Measurements from ENCODE around the gene GSAP. TPM values are rescaled to one million over a fixed set of nuclear protein-coding genes. Genes with fewer than 3 reads are reported as not detected.

GSAP gene
- polyA plus RNA-seq, 1 of the 3 experiments (the other 2 are of a cell fraction), result 5.9 TPM

DNA sequence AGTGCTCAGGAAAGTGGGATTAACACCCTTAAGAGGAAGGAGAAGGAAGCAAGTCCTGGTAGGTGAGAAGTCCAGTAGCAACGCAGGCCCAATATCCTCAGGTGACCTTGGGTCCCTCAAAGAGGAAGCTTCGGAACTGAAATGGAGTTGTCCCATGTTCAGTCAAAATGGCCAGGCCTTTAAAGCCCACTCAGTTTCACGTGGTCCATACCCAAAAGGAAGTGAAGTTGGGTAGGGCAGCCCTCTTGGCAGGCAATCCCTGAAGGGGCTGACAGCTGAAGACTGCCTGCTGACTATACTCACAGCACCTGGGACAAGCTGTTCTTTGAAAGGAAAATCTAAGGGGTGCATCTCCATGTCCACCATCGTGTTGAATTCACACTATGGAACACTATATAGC, 3.0 kb downstream of the GSAP start:
- Histone ChIP-seq H3K9me2 (no peaks in the 10 kb centered on the region), H3K9ac (no peak overlapping the region), H4K20me1 (ENCODE audit: insufficient read depth) (no peaks in the 10 kb centered on the region), H3K4me3 (ENCODE audit: low read depth in 2 of 2, low read length in 1 of 2) (no peak overlapping the region), H3F3A (replicated peaks; ENCODE audit: insufficient read depth) (no peaks in the 10 kb centered on the region), H3K79me2 (ENCODE audit: insufficient read depth) (no peaks in the 10 kb centered on the region), H3K27ac (ENCODE audit: low read depth in 2 of 2, low read length in 1 of 2) (no peak overlapping the region), H3K36me3 (replicated peaks in 1 of 2; ENCODE audit: control insufficient read depth in 1 of 2, insufficient read depth in 2 of 2, low read length in 1 of 2) (no peaks in the 10 kb centered on the region), H3K4me2 (no peak overlapping the region), H3K9me3 (no peaks in the 10 kb centered on the region), H2AFZ (ENCODE audit: low read depth) (no peak overlapping the region), H3K27me3 (ENCODE audit: insufficient read depth) (no peaks in the 10 kb centered on the region), H3K4me1 (ENCODE audit: control insufficient read depth in 1 of 2, insufficient read depth in 2 of 2, low read depth in 1 of 2, low read length in 1 of 2) (peaks cover 0 to 12% of the 10 kb centered on the region in 2 experiments; a peak in 3 of 4 replicates)
- POLR2A ChIA-PET, result no interaction called here
- no peak for TF ChIP-seq FOXJ3 (CRISPR knock-in tag; IDR thresholded peaks at IDR 0.05)
- WGBS (ENCODE audit: low lambda C conversion rate), result 78% methylated on average over 4 of the region's 4 CpGs
- DNase-seq, result no peak
- CTCF ChIA-PET, result interaction anchor here (4.4 kb wide), 1 partner anchor 81 kb away, joined by 17 read pairs; no protein-coding TSS in a partner anchor

DNA sequence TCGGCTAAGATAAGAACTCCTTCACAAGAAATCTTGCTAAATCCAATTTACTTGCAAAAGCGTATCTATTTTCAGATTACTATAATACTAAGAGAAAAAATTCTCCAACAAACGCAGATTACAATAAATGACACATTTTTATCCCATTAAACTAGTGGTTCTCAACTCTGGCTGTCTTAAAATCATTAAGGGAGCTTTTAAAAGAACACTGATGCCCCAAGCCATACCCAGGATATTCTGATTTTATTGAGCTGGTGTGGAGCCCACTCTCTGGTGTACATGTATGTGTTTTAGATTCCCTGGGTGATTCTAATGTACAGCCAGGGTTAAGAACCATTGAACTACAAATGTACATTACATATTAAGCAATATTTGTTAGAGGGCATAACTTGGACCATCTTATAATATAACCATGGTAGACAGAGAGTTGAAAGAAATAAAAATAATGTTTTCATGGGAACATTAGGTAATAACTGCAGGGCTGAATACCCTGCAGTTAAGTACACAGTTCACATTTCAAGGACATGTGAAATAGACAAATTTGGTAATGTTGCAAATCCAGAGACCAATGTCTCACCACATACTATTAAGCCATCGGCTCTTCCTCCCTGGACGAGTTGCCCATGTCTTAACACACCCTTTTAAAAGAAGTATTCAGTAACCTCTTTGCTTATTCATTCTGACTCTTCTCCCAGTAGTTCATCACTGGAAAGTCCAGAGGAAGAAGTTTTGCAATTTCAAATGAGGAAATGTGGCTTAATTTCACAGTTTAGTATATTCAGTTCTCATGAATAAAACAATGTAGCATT, 6.2 kb downstream of the GSAP start:
- ChIA-PET CTCF (interaction anchor here (0.7 to 1.3 kb wide), 2 partner anchors 9 to 15 kb away, joined by 3 to 4 read pairs; no protein-coding TSS in a partner anchor), POLR2A (no interaction called here)
- H3K27me3 ChIP-seq (ENCODE audit: insufficient read depth), result no peaks in the 10 kb centered on the region
- no peak overlapping the region for H3K4me3 ChIP-seq (ENCODE audit: low read depth in 2 of 2, low read length in 1 of 2)
- H3F3A ChIP-seq (replicated peaks; ENCODE audit: insufficient read depth), result no peaks in the 10 kb centered on the region
- no peaks in the 10 kb centered on the region for H3K9me2 ChIP-seq
- H3K79me2 ChIP-seq (ENCODE audit: insufficient read depth), result no peaks in the 10 kb centered on the region
- no peak overlapping the region for H3K4me2 ChIP-seq
- no peaks in the 10 kb centered on the region for H4K20me1 ChIP-seq (ENCODE audit: insufficient read depth)
- DNase-seq, result no peak
- no peak overlapping the region for H3K27ac ChIP-seq (ENCODE audit: low read depth in 2 of 2, low read length in 1 of 2)
- 76% methylated on average over 5 of the region's 5 CpGs for WGBS (ENCODE audit: low lambda C conversion rate)
- H3K36me3 ChIP-seq (replicated peaks in 1 of 2; ENCODE audit: control insufficient read depth in 1 of 2, insufficient read depth in 2 of 2, low read length in 1 of 2), result no peaks in the 10 kb centered on the region
- H3K9me3 ChIP-seq, result no peaks in the 10 kb centered on the region
- no peaks in the 10 kb centered on the region; a peak in 1 of 4 replicates for H3K4me1 ChIP-seq (ENCODE audit: control insufficient read depth in 1 of 2, insufficient read depth in 2 of 2, low read depth in 1 of 2, low read length in 1 of 2)
- H3K9ac ChIP-seq, result no peak overlapping the region
- no peak overlapping the region for H2AFZ ChIP-seq (ENCODE audit: low read depth)
- TF ChIP-seq FOSL2 (IDR thresholded peaks at IDR 0.05; ENCODE audit: borderline replicate concordance, low read depth), result no peak
- TF ChIP-seq, protein P1, sequence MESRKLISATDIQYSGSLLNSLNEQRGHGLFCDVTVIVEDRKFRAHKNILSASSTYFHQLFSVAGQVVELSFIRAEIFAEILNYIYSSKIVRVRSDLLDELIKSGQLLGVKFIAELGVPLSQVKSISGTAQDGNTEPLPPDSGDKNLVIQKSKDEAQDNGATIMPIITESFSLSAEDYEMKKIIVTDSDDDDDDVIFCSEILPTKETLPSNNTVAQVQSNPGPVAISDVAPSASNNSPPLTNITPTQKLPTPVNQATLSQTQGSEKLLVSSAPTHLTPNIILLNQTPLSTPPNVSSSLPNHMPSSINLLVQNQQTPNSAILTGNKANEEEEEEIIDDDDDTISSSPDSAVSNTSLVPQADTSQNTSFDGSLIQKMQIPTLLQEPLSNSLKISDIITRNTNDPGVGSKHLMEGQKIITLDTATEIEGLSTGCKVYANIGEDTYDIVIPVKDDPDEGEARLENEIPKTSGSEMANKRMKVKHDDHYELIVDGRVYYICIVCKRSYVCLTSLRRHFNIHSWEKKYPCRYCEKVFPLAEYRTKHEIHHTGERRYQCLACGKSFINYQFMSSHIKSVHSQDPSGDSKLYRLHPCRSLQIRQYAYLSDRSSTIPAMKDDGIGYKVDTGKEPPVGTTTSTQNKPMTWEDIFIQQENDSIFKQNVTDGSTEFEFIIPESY (IDR thresholded peaks at IDR 0.05; ENCODE audit: borderline replicate concordance, low read depth), result no peak
- no peak for TF ChIP-seq RFX5 (IDR thresholded peaks at IDR 0.05; ENCODE audit: low read length)
- no peak for TF ChIP-seq POLR2AphosphoS5 (IDR thresholded peaks at IDR 0.05; ENCODE audit: low read depth, low read length)
- TF ChIP-seq, protein P2, sequence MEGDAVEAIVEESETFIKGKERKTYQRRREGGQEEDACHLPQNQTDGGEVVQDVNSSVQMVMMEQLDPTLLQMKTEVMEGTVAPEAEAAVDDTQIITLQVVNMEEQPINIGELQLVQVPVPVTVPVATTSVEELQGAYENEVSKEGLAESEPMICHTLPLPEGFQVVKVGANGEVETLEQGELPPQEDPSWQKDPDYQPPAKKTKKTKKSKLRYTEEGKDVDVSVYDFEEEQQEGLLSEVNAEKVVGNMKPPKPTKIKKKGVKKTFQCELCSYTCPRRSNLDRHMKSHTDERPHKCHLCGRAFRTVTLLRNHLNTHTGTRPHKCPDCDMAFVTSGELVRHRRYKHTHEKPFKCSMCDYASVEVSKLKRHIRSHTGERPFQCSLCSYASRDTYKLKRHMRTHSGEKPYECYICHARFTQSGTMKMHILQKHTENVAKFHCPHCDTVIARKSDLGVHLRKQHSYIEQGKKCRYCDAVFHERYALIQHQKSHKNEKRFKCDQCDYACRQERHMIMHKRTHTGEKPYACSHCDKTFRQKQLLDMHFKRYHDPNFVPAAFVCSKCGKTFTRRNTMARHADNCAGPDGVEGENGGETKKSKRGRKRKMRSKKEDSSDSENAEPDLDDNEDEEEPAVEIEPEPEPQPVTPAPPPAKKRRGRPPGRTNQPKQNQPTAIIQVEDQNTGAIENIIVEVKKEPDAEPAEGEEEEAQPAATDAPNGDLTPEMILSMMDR (IDR thresholded peaks at IDR 0.05), result no peak
- TF ChIP-seq, protein P3, sequence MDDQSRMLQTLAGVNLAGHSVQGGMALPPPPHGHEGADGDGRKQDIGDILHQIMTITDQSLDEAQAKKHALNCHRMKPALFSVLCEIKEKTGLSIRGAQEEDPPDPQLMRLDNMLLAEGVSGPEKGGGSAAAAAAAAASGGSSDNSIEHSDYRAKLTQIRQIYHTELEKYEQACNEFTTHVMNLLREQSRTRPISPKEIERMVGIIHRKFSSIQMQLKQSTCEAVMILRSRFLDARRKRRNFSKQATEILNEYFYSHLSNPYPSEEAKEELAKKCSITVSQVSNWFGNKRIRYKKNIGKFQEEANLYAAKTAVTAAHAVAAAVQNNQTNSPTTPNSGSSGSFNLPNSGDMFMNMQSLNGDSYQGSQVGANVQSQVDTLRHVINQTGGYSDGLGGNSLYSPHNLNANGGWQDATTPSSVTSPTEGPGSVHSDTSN (IDR thresholded peaks at IDR 0.05), result no peak
- TF ChIP-seq, protein P4, sequence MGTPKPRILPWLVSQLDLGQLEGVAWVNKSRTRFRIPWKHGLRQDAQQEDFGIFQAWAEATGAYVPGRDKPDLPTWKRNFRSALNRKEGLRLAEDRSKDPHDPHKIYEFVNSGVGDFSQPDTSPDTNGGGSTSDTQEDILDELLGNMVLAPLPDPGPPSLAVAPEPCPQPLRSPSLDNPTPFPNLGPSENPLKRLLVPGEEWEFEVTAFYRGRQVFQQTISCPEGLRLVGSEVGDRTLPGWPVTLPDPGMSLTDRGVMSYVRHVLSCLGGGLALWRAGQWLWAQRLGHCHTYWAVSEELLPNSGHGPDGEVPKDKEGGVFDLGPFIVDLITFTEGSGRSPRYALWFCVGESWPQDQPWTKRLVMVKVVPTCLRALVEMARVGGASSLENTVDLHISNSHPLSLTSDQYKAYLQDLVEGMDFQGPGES (IDR thresholded peaks at IDR 0.05; ENCODE audit: low read depth, low read length), result no peak
- TF ChIP-seq FOXJ3 (CRISPR knock-in tag; IDR thresholded peaks at IDR 0.05), result no peak
- TF ChIP-seq YY1 (IDR thresholded peaks at IDR 0.05; ENCODE audit: low read depth), result no peak
- TF ChIP-seq GABPA (IDR thresholded peaks at IDR 0.05; ENCODE audit: low read depth), result no peak
- TF ChIP-seq ELF1 (IDR thresholded peaks at IDR 0.05), result no peak
- TF ChIP-seq, protein P5, sequence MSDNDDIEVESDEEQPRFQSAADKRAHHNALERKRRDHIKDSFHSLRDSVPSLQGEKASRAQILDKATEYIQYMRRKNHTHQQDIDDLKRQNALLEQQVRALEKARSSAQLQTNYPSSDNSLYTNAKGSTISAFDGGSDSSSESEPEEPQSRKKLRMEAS (IDR thresholded peaks at IDR 0.05; ENCODE audit: low read depth), result no peak
- TF ChIP-seq, protein P6, sequence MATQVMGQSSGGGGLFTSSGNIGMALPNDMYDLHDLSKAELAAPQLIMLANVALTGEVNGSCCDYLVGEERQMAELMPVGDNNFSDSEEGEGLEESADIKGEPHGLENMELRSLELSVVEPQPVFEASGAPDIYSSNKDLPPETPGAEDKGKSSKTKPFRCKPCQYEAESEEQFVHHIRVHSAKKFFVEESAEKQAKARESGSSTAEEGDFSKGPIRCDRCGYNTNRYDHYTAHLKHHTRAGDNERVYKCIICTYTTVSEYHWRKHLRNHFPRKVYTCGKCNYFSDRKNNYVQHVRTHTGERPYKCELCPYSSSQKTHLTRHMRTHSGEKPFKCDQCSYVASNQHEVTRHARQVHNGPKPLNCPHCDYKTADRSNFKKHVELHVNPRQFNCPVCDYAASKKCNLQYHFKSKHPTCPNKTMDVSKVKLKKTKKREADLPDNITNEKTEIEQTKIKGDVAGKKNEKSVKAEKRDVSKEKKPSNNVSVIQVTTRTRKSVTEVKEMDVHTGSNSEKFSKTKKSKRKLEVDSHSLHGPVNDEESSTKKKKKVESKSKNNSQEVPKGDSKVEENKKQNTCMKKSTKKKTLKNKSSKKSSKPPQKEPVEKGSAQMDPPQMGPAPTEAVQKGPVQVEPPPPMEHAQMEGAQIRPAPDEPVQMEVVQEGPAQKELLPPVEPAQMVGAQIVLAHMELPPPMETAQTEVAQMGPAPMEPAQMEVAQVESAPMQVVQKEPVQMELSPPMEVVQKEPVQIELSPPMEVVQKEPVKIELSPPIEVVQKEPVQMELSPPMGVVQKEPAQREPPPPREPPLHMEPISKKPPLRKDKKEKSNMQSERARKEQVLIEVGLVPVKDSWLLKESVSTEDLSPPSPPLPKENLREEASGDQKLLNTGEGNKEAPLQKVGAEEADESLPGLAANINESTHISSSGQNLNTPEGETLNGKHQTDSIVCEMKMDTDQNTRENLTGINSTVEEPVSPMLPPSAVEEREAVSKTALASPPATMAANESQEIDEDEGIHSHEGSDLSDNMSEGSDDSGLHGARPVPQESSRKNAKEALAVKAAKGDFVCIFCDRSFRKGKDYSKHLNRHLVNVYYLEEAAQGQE (IDR thresholded peaks at IDR 0.05; ENCODE audit: low read depth, low read length), result no peak
- no peak for TF ChIP-seq EZH2phosphoT487 (IDR thresholded peaks at IDR 0.05; ENCODE audit: borderline replicate concordance, low read depth)
